HG02852 (cell line): ENCODE results near the gene DPEP2.
"Not testable (repeated sequence)": the region's sequence is repeated elsewhere in the genome, so short reads cannot be mapped to it uniquely, and the experiment has no call there.

Experiments
- ATAC-seq: cut with Tn5 transposase; IDR thresholded peaks from one replicate; pipeline ENCODE4 v1.9.1; 2021; ENCODE audit warnings: mild to moderate bottlenecking, moderate library complexity; ENCODE audit not compliant: unreplicated experiment

The DPEP2 gene

DNA sequence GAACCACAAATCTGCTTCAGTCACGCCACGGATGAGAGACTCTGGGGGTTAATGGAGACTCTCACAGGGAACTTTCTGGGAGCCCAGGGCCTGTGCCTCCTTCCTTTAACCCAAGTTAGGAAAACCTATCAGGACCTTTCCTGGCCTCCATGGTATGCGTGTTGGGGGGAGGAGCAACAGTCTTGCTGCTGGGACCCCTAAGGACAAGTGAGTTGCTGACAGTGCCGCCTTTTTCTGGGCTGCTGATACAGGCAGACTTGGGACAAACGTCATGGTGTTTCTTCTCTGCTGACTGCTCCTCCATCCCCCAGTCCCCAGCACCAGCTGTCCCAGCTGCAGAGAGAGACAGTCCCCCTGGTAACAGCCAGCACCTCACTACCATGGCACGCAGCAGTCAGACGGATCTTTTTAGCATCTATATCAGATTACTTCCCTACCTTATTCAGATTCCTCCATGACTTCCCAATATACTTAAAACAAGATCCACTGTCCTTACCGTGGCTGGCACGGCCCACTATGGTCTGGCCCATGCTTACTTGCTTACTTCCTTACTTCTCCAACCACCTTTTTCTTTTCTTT is 10.0 kb upstream of the DPEP2 start:
- no peak for ATAC-seq

DNA sequence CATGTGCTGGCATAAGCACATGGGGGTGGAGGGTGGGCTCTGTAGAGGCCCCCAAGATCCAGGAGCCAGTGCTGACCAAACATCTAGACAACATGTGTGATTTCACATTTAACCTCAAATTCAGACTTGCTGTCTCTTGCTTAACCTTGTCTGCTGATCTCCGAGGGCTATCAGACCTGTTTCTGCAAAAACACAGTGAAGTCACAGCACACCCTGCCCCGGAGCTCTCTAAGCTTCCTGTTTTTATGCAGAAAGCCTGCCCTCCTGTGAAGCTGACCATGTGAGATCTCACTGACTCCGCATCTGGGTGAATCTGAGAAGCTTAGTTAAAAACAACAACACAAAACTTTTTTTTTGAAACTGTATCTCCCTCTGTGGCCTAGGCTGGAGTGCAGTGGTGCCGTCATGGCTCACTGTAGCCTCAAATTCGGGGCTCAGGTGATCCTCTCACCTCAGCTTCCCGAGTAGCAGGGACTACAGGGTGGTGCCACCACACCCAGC is 6.6 kb upstream of the DPEP2 start:
- no peak for ATAC-seq

DNA sequence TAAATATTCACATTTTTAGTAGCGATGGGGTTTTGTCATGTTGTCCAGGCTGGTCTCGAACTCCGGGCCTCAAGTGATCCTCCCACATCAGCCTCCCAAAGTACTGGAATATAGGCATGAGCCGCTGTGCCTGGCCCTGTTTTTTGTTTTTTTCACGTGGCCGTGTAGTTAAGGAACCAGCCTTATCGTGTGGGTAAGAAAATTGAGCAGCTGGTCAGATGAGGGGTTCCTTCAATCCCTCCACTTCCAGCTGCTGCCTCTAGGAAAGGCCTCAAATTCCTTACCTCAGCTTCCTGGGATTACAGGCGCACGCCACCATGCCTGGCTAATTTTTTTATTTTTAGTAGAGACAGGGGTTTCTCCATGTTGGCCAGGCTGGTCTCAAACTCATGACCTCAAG is 5.9 kb upstream of the DPEP2 start:
- ATAC-seq, result no peak

DNA sequence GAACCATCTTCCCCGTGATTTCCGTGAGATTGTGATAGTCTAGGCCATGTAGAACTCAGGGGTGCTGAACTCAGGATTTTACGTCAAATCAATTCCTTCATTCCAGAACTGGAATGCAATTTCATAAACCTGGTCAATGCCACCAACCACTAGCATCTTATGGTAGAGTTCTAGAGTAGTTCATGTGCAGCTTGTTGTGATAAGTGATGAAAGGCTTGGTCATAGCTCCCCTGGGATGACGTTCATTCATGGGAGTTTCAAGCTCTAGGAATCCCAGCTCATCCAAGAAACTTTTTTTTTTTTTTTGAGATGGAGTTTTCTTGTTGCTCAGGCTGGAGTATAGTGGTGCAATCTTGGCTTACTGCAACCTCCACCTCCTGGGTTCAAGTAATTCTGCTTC is 3.7 kb upstream of the DPEP2 start:
- no peak for ATAC-seq

DNA sequence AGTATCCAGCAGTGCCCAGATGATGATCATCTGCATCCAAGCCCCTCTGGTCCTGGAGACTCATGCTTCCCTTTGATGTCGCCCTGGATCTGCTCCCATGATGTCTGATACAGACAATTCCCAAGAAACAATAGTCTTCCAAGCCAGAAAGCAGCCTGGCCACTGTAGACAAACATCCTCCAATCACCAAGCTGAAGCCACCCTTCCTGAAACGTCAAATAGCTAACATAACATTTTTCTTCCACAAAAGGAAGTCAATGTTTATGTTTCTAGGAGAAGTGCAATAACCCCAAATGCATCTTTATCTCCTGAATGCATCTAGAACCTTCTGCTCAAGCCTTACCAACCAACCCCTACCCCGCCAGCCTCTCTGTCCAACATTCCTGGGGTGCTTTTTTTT is 1.2 kb upstream of the DPEP2 start:
- ATAC-seq, result no peak

DNA sequence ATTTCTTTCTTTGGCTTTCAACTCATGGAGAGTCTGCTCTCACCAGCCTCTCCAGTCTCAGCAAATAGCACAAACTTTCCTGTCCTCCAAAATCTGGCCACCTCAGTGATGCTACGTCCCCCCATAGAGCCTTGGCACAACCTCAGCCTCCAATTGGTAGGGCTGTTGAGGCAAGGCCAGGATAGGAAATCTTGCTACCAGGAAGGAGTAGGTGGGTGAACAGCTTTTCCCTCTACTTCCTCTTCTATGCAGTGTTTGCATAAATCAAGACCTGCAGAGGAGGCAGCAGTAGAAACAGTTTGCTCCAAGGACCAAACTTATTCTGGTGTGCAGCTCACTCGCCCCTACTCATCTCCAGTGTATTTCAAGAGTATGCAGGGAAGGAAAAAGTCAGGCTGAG is 701 bp upstream of the DPEP2 start:
- ATAC-seq, result no peak

DNA sequence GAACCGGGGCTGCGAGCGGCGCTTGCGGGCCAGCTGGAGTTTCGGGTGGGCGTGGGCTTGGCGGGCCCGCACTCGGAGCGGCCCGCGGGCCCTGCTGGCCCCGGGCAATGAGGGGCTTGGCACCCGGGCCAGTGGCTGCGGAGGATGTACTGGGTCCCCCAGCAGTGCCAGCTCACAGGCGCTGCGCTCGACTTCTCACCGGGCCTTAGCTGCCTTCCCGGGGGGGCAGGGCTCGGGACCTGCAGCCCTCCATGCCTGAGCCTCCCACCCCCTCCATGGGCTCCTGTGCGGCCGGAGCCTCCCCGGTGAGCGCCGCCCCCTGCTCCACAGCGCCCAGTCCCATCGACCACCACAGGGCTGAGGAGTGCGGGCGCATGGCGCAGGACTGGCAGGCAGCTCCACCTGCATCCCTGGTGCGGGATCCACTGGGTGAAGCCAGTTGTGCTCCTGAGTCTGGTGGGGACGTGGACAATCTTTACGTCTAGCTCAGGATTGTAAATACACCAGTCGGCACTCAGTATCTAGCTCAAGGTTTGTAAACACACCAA is 979 bp downstream of the DPEP2 start:
- not testable (repeated sequence) for ATAC-seq

DNA sequence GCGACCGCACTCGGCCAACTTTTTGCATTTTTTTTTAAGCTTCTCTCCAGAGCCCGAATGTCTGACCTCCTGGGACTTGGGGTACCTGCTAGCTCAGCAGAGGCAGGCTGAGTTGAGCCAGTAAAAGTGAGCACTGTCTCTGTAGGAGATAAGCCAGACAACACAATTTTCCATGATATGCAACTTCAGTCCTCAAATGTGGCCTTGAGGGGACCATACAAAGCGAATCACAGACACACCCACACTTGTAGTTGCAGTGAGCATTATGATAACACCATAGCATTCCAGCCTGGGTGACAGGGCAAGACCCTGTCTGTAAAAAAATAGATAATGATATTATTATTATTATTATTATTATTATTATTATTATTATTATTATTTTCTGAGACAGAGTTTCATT is 2.6 kb downstream of the DPEP2 start:
- ATAC-seq, result no peak

DNA sequence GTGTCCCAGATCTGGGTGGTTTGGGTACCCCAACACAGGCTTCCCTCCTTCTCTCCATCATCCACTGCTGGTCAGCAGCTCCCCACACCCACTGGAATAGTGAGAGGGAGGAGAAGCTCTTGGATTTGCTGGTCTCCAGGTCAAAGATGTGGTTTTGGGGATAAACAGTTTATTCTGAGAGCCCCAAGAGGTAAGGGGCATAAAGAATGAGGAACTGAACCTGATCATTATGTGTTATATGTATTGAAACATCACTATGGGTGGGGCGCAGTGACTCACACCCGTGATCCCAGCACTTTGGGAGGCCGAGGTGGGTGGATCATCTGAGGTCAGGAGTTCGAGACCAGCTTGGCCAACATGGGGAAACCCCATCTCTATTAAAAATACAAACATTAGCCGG is 3.9 kb downstream of the DPEP2 start:
- ATAC-seq, result no peak

DNA sequence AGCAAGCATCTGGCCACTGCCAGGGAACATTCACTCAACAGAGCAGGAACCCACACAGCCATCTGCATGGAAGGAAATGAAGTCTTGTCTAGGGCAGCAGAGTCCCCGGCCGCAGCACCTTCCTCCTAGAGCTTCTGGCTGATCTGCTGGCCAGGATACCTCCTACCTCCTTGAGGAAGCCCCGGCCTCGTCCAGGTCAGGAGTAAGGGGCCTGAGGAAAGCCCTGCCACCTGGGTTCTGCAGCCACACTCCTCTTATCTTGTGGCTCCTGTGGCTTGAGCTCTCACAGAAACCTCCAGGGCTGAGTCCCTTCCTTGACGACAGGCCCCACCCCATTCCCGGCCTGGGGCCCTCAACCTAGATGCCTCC is 5.3 kb downstream of the DPEP2 start:
- not testable (repeated sequence) for ATAC-seq

DNA sequence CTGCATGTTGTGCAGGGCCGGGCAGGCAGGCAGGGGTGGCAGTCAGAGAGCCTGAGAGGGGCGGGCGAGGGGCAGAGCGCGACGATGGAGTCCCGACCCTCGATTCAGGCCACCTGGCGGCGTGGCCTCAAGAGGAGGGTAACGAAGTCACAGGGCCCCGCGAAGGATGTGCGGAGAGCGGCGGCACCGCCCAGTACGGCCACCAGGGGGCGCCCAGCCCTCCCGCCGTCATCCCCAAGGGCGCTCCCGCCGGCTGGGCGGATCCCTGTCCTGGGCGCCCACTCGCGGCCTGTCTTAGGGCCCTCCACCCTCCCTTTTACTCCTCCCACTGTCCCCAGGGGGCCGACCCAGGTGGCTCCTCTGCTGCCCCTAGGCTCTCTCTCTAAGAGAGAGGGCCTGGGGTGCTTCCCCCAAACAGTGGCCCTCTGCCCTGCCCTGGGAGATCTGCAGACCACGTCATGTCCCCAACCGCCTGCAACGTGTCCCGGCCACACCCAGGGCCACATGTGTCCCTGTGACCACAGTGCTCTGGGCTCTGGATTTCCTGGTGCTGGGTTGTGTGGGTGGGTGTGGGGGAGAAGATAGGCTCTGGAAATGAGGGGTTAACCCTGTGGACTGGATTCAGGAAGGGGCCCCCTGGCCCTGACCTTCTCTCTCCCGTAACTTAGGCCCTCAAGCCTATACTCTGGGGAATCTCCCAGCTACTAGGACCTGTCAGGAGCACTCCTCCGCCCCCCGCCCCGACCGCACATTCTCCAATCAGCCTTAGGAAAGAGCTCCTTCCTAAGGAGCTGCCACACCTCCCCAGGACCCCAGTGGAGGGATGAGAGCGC is 5.9 kb downstream of the DPEP2 start:
- ATAC-seq, result peak; percentile 72

DNA sequence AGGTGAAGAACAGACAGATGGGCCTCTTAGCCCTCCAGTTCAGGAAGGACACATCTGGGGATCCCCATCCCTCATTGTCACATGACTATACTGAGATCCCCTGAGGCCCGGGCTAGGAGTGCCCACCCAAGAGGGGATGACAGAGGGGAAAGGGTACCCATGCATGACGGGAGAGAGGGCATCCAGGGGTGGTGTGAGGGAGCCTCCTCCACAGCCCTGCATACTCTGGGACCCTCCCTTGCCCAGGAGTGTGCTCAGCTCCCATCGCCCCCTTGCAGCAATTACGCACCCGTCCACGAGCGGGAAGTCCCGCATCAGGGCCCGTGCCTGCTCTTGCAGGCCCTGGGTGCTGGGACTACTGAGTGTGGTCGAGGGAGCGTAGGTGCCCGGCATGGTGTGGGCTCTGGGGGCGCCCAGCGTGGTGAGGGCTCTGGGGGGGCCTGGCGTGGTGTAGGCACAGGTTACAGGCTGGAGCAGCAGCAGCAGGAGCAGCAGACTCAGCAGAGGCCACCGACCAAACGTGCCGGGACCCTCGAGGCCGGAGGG is 6.5 kb downstream of the DPEP2 start:
- ATAC-seq, result peak; percentile 1

DNA sequence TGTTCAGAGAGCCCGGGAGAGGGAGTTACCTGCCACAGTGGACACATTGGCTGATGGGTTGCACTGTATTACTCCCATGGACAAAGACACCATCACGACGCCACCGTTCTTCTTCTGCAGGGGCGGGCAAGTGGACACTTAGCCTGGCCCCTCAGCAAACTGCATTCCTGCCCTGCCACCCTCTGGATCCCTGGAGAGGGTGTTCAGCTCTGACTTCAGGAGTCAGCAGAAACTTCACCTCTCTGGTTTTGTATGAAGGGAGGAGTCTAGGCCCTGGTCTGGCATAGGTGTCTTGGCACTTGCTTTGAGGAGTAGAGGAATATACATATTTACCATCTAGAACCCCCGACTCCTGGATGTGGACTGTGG is 9.3 kb downstream of the DPEP2 start:
- ATAC-seq, result no peak

DNA sequence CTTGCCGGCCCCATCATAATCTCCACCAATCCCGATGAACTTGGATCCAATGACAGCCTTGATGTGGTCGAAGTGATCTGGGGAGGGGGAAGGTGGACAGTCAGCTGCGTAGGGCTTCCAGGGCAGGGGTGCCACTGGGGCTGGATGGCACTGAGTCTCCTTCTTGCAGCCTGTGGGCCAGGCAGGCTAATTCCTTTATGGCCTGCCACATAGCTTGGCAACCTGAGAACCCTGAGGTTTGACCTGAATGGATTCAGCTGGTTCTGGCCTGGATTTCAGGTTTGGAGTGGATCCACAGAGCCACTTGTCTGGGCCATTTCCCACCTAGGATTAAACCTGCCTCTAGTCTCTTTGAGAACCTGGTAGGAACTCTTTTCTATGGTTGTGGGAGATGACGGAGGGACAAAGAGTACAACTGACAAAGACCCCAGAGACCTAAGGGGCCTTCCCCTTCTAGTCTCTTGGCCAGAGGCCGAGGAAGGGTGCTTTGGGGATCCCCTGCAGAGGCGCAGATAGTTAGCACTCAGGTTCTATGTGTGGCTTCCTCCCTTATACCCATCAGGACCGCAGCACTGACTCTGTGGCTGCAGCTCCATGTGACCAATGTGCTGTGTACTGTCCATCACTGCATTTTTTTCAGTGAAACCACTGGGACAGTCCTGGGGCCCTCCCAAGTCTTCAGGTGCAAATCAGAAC is 9.8 kb downstream of the DPEP2 start:
- no peak for ATAC-seq

DNA sequence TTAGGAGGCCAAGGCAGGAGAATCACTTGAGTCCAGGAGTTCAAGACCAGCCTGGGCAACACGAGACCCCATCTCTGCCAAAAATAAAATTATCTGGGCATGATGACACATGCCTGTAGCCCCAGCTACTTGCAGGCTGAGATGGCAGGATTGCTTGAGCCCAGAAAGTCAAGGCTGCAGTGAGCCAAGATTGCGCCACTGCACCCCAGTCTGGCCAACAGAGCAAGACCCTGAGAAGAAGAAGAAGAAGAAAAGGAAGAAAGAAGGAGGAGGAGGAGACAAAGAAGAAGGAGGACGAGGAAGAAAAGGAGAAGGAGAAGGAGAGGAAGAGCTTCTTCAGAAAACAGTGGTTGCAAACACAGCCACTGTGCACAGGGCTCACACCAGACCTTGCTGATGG is 10.6 kb downstream of the DPEP2 start:
- no peak for ATAC-seq

DNA sequence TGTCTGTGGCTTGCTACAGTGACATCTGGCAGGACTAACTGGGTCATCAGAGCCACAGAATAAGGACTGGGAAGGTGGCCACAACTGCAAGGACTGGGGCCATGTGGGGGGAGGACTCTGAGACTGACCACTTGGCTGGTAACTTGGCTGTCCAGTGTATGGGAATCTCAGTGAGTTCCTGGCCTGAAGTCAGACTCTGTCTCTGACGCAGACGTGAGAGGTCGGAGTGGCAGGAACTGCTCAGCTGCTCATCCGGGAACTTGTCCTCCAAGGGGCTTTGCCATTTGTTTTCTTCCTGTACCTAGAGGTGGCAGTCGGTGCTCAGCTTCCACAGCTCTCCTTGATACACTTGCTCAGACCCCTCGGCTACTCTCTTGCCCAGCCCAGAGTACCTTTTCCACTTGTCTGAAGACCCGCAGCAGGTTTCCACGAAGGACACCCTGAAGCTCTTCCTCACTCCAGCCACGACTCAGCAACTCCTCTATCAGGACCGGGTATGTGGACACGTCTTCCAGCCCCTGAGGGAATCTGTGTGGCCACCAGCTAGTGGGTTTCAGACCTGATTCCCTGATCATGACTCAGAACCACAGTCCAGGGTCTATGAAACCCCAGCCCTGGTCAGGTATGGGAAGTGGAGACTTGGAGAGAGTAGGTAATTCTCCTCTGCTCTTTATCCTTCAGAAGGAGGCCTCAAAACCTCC is 11.7 kb downstream of the DPEP2 start:
- ATAC-seq, result no peak

DNA sequence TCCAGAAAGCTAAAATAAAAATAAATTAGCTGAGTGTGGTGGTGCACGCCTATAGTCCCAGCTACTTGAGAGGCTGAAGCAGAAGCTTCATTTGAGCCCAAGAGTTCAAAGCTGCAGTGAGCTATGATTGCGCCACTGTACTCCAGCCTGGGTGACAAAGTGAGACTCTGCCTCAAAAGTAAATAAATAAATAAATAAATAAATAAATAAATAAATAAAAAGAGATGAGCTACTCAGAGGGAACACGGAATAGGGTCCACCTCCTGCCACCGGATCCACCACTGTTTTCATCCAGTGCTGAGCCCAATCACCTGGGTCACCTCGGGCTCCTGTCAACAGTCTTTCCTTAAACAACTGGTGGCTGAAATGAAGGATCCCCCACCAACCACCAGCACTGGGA is 12.3 kb downstream of the DPEP2 start:
- no peak for ATAC-seq

DNA sequence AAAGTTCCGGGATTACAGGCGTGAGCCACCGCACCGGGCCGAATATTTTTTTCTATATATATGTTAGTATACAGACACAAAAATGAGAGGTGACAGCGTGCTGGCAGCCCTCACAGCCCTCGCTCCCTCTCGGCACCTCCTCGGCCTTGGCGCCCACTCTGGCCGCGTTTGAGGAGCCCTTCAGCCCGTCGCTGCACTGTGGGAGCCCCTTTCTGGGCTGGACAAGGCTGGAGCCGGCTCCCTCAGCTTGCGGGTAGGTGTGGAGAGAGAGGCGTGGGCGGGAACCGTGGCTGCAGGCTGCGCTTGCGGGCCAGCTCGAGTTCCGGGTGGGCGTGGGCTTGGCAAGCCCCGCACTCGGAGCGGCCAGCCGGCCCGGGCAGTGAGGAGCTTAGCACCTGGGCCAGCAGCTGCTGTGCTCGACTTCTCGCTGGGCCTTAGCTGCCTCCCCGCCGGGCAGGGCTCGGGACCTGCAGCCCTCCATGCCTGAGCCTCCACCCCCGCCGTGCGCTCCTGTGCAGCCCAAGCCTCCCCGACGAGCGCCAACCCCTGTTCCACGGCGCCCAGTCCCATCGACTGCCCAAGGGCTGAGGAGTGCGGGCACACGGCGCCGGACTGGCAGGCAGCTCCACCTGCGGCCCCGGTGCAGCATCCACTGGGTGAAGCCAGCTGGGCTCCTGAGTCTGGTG is 17.1 kb downstream of the DPEP2 start:
- ATAC-seq, result no peak

DNA sequence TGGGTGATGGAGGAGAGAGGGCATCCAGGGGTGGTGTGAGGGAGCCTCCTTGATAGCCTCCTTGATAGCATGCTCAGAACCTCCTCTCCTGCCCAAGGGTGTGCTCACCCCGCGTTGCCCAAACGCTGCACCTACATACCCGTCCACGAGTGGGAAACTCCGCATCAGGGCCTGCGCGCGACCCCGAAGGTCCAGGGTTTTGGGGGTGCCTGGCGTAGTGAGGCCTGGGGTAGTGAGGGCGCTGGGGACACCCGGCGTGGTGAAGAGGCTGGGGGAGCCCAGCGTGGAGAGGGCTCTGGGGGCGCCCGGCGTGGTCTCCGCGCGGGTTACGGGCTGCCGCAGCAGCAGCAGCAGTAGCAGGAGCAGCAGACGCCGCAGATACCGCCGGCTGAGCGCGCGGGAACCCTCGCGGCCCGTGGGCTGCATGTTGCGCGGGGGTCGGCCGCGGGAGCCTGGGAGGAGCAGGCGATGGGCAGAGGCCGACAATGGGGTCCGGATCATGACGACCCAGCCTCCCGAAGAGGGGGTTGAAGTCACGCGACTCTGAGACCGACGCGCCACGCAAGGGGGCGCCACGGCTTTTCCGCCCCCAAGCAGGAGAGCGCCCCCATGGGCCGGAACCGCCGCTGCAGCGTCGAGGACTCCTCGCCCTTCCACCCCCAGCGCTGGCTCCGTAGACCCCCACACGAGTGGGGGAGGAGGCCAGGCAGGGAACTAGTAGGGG is 19.2 kb downstream of the DPEP2 start, which contains the start of gene DPEP3:
DPEP3 (minus strand) TSS at position 545 of the 724 bp plus-strand sequence; CDS start at position 426, 119 bp downstream.
- ATAC-seq, result no peak
